ENCODE measurements around the gene ACBD3. TPM values are rescaled to one million over a fixed set of nuclear protein-coding genes. Genes with fewer than 3 reads are reported as not detected.

The ACBD3 gene
- total and polyA plus RNA-seq, 2 of the 8 experiments (the other 6 are each of a cell fraction or from before 2014, with no cell fraction given) = 8.4 to 29.4 TPM

DNA sequence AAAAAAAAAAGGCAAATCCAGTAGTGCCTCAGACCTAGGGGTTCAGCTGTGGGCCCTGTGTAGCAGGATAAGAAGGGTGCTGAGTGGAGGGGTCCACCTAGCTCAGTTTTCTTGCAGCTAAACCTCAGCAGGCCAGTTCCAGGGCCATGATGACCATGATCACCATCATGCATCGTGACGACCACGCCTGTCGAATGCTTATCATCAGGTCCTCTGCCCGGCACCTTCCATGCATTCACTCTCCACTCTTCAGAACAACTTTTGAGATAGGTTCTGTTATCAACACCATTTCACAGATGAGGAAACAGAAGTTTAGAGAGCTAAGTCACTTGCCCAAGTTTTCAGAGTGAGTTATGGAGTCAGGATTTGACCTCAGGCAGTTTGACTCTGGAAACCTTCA, 54.9 kb downstream of the ACBD3 start (continued):
- no peak for TF ChIP-seq CTBP2 (IDR thresholded peaks at IDR 0.05; ENCODE audit: borderline replicate concordance, insufficient read depth, insufficient read length, low read length)
- no peak for TF ChIP-seq SAP30 (IDR thresholded peaks at IDR 0.05; ENCODE audit: insufficient read depth, insufficient replicate concordance, low read length)
- no peak for TF ChIP-seq RNF2 (IDR thresholded peaks at IDR 0.05; ENCODE audit: borderline replicate concordance, low read depth, low read length, missing control alignments, poor library complexity, severe bottlenecking)
- no peak for TF ChIP-seq EZH2 (IDR thresholded peaks at IDR 0.05; ENCODE audit: low read depth, low read length, severe bottlenecking)
- TF ChIP-seq SIX5 (IDR thresholded peaks at IDR 0.05; ENCODE audit: low read depth, low read length) = no peak
